ENCODE data around the gene SMIM11.
A peak's percentile ranks its signal among the peaks of the same experiment; 100 is the strongest.

Gene SMIM11

GRCh38 chr21:34355570-34355969 is 19.7 kb upstream of the SMIM11 start:
- H3K27ac ChIP-seq (ENCODE audit: low read length): no peak overlapping the region
- peaks cover 0 to 2% of the 10 kb centered on the region in 2 donors for H3K27me3 ChIP-seq (ENCODE audit: control insufficient read depth in 1 of 2, insufficient read depth in 2 of 2, low read length in 2 of 2)
- no peaks in the 10 kb centered on the region for H3K9me3 ChIP-seq (ENCODE audit: control insufficient read depth in 2 of 2, low read length in 2 of 2)
- peaks cover 5% of the 10 kb centered on the region for H3K4me1 ChIP-seq (ENCODE audit: control insufficient read depth, insufficient read depth, low read length)
- no peaks in the 10 kb centered on the region for H3K36me3 ChIP-seq (ENCODE audit: control insufficient read depth in 2 of 2, insufficient read depth in 2 of 2, low read length in 2 of 2)
- no peak overlapping the region for H3K9ac ChIP-seq (ENCODE audit: low read length in 2 of 2)
- no peak overlapping the region for H3K4me3 ChIP-seq (ENCODE audit: low read length in 2 of 2)

- Histone ChIP-seq H3K4me3 (ENCODE audit: low read length in 2 of 2) (no peak overlapping the region), H3K36me3 (ENCODE audit: control insufficient read depth in 2 of 2, insufficient read depth in 2 of 2, low read length in 2 of 2) (no peaks in the 10 kb centered on the region), H3K27me3 (ENCODE audit: control insufficient read depth in 1 of 2, insufficient read depth in 2 of 2, low read length in 2 of 2) (peaks cover 0 to 2% of the 10 kb centered on the region in 2 donors), H3K9me3 (ENCODE audit: control insufficient read depth in 2 of 2, low read length in 2 of 2) (no peaks in the 10 kb centered on the region), H3K27ac (ENCODE audit: low read length) (no peak overlapping the region), H3K9ac (ENCODE audit: low read length in 2 of 2) (no peak overlapping the region), H3K4me1 (ENCODE audit: control insufficient read depth, insufficient read depth, low read length) (no peaks in the 10 kb centered on the region)
These were observed 17.4 kb upstream of the SMIM11 start for GRCh38 chr21:34357889-34358288.

- H3K27ac ChIP-seq (ENCODE audit: low read length): no peak overlapping the region
- no peaks in the 10 kb centered on the region for H3K9me3 ChIP-seq (ENCODE audit: control insufficient read depth in 2 of 2, low read length in 2 of 2)
- no peaks in the 10 kb centered on the region for H3K36me3 ChIP-seq (ENCODE audit: control insufficient read depth in 2 of 2, insufficient read depth in 2 of 2, low read length in 2 of 2)
- H3K27me3 ChIP-seq (ENCODE audit: control insufficient read depth in 1 of 2, insufficient read depth in 2 of 2, low read length in 2 of 2): peaks cover 0 to 2% of the 10 kb centered on the region in 2 donors
- H3K4me3 ChIP-seq (ENCODE audit: low read length in 2 of 2): no peak overlapping the region
- no peak overlapping the region for H3K9ac ChIP-seq (ENCODE audit: low read length in 2 of 2)
- H3K4me1 ChIP-seq (ENCODE audit: control insufficient read depth, insufficient read depth, low read length): no peaks in the 10 kb centered on the region
These were observed 16.4 kb upstream of the SMIM11 start for GRCh38 chr21:34358866-34359265.

- Histone ChIP-seq H3K27ac (ENCODE audit: low read length) (no peak overlapping the region), H3K9me3 (ENCODE audit: control insufficient read depth in 2 of 2, low read length in 2 of 2) (no peaks in the 10 kb centered on the region), H3K4me3 (ENCODE audit: low read length in 2 of 2) (no peak overlapping the region), H3K9ac (ENCODE audit: low read length in 2 of 2) (no peak overlapping the region), H3K4me1 (ENCODE audit: control insufficient read depth, insufficient read depth, low read length) (no peaks in the 10 kb centered on the region), H3K36me3 (ENCODE audit: control insufficient read depth in 2 of 2, insufficient read depth in 2 of 2, low read length in 2 of 2) (no peaks in the 10 kb centered on the region), H3K27me3 (ENCODE audit: control insufficient read depth in 1 of 2, insufficient read depth in 2 of 2, low read length in 2 of 2) (no peaks in the 10 kb centered on the region)
These were observed 14.6 kb upstream of the SMIM11 start for GRCh38 chr21:34360488-34361241.

- Histone ChIP-seq H3K27me3 (ENCODE audit: control insufficient read depth in 1 of 2, insufficient read depth in 2 of 2, low read length in 2 of 2) (no peaks in the 10 kb centered on the region), H3K9me3 (ENCODE audit: control insufficient read depth in 2 of 2, low read length in 2 of 2) (no peaks in the 10 kb centered on the region), H3K27ac (ENCODE audit: low read length) (no peak overlapping the region), H3K4me3 (ENCODE audit: low read length in 2 of 2) (peak overlapping the region in 1 of 2 donors; percentile 44), H3K9ac (ENCODE audit: low read length in 2 of 2) (no peak overlapping the region), H3K36me3 (ENCODE audit: control insufficient read depth in 2 of 2, insufficient read depth in 2 of 2, low read length in 2 of 2) (no peaks in the 10 kb centered on the region), H3K4me1 (ENCODE audit: control insufficient read depth, insufficient read depth, low read length) (no peaks in the 10 kb centered on the region)
These were observed 13.2 kb upstream of the SMIM11 start for GRCh38 chr21:34362136-34362444.

GRCh38 chr21:34362670-34363069 is 12.6 kb upstream of the SMIM11 start:
- Histone ChIP-seq H3K4me1 (ENCODE audit: control insufficient read depth, insufficient read depth, low read length) (no peaks in the 10 kb centered on the region), H3K4me3 (ENCODE audit: low read length in 2 of 2) (no peak overlapping the region)

GRCh38 chr21:34363733-34364132 is 11.6 kb upstream of the SMIM11 start, which contains the start of gene KCNE2:
TSS of gene KCNE2 (plus strand) at chr21:34364006. CDS start at chr21:34370479, 6,473 bp downstream.
- Histone ChIP-seq H3K9ac (ENCODE audit: low read length in 2 of 2) (no peak within 1 kb of the TSS), H3K27ac (ENCODE audit: low read length) (no peak within 1 kb of the TSS)

More at GRCh38 chr21:34362670-34363069, 12.6 kb upstream of the SMIM11 start:
- no peaks in the 10 kb centered on the region for H3K27me3 ChIP-seq (ENCODE audit: control insufficient read depth in 1 of 2, insufficient read depth in 2 of 2, low read length in 2 of 2)
- no peak overlapping the region for H3K27ac ChIP-seq (ENCODE audit: low read length)
- no peak overlapping the region for H3K9ac ChIP-seq (ENCODE audit: low read length in 2 of 2)
- H3K36me3 ChIP-seq (ENCODE audit: control insufficient read depth in 2 of 2, insufficient read depth in 2 of 2, low read length in 2 of 2): no peaks in the 10 kb centered on the region
- H3K9me3 ChIP-seq (ENCODE audit: control insufficient read depth in 2 of 2, low read length in 2 of 2): no peaks in the 10 kb centered on the region

GRCh38 chr21:34364921-34365320 is 10.4 kb upstream of the SMIM11 start:
- Histone ChIP-seq H3K4me3 (ENCODE audit: low read length in 2 of 2) (no peak overlapping the region), H3K9me3 (ENCODE audit: control insufficient read depth in 2 of 2, low read length in 2 of 2) (no peaks in the 10 kb centered on the region), H3K27ac (ENCODE audit: low read length) (no peak overlapping the region), H3K9ac (ENCODE audit: low read length in 2 of 2) (no peak overlapping the region), H3K4me1 (ENCODE audit: control insufficient read depth, insufficient read depth, low read length) (no peaks in the 10 kb centered on the region), H3K36me3 (ENCODE audit: control insufficient read depth in 2 of 2, insufficient read depth in 2 of 2, low read length in 2 of 2) (no peaks in the 10 kb centered on the region), H3K27me3 (ENCODE audit: control insufficient read depth in 1 of 2, insufficient read depth in 2 of 2, low read length in 2 of 2) (no peaks in the 10 kb centered on the region)

More at GRCh38 chr21:34363733-34364132, 11.6 kb upstream of the SMIM11 start, which contains the start of gene KCNE2:
- Histone ChIP-seq H3K27me3 (ENCODE audit: control insufficient read depth in 1 of 2, insufficient read depth in 2 of 2, low read length in 2 of 2) (no peaks in the 10 kb centered on the region), H3K4me1 (ENCODE audit: control insufficient read depth, insufficient read depth, low read length) (no peaks in the 10 kb centered on the region), H3K4me3 (ENCODE audit: low read length in 2 of 2) (no peak within 1 kb of the TSS), H3K9me3 (ENCODE audit: control insufficient read depth in 2 of 2, low read length in 2 of 2) (no peaks in the 10 kb centered on the region), H3K36me3 (ENCODE audit: control insufficient read depth in 2 of 2, insufficient read depth in 2 of 2, low read length in 2 of 2) (no peaks in the 10 kb centered on the region)

GRCh38 chr21:34365809-34366208 is 9.5 kb upstream of the SMIM11 start:
- Histone ChIP-seq H3K36me3 (ENCODE audit: control insufficient read depth in 2 of 2, insufficient read depth in 2 of 2, low read length in 2 of 2) (peaks cover 0 to 2% of the 10 kb centered on the region in 2 donors), H3K4me3 (ENCODE audit: low read length in 2 of 2) (no peak overlapping the region), H3K9me3 (ENCODE audit: control insufficient read depth in 2 of 2, low read length in 2 of 2) (no peaks in the 10 kb centered on the region), H3K27me3 (ENCODE audit: control insufficient read depth in 1 of 2, insufficient read depth in 2 of 2, low read length in 2 of 2) (no peaks in the 10 kb centered on the region), H3K9ac (ENCODE audit: low read length in 2 of 2) (no peak overlapping the region), H3K4me1 (ENCODE audit: control insufficient read depth, insufficient read depth, low read length) (no peaks in the 10 kb centered on the region), H3K27ac (ENCODE audit: low read length) (no peak overlapping the region)

- Histone ChIP-seq H3K4me3 (ENCODE audit: low read length in 2 of 2) (no peak overlapping the region), H3K9me3 (ENCODE audit: control insufficient read depth in 2 of 2, low read length in 2 of 2) (no peaks in the 10 kb centered on the region), H3K27ac (ENCODE audit: low read length) (no peak overlapping the region), H3K4me1 (ENCODE audit: control insufficient read depth, insufficient read depth, low read length) (no peaks in the 10 kb centered on the region), H3K36me3 (ENCODE audit: control insufficient read depth in 2 of 2, insufficient read depth in 2 of 2, low read length in 2 of 2) (peaks cover 0 to 2% of the 10 kb centered on the region in 2 donors), H3K27me3 (ENCODE audit: control insufficient read depth in 1 of 2, insufficient read depth in 2 of 2, low read length in 2 of 2) (no peaks in the 10 kb centered on the region), H3K9ac (ENCODE audit: low read length in 2 of 2) (no peak overlapping the region)
These were observed 7.9 kb upstream of the SMIM11 start for GRCh38 chr21:34367320-34367935.

- H3K4me1 ChIP-seq (ENCODE audit: control insufficient read depth, insufficient read depth, low read length): no peaks in the 10 kb centered on the region
- H3K27me3 ChIP-seq (ENCODE audit: control insufficient read depth in 1 of 2, insufficient read depth in 2 of 2, low read length in 2 of 2): no peaks in the 10 kb centered on the region
- peaks cover 0 to 2% of the 10 kb centered on the region in 2 donors for H3K36me3 ChIP-seq (ENCODE audit: control insufficient read depth in 2 of 2, insufficient read depth in 2 of 2, low read length in 2 of 2)
- H3K9ac ChIP-seq (ENCODE audit: low read length in 2 of 2): no peak overlapping the region
- H3K9me3 ChIP-seq (ENCODE audit: control insufficient read depth in 2 of 2, low read length in 2 of 2): no peaks in the 10 kb centered on the region
- H3K27ac ChIP-seq (ENCODE audit: low read length): no peak overlapping the region
- no peak overlapping the region for H3K4me3 ChIP-seq (ENCODE audit: low read length in 2 of 2)
These were observed 5.6 kb upstream of the SMIM11 start for GRCh38 chr21:34369741-34370140.

Data from stomach smooth muscle (tissue), 2 donors.